ENCODE measurements around the gene GPX6. TPM values are rescaled to one million over a fixed set of nuclear protein-coding genes. Genes with fewer than 3 reads are reported as not detected.

The GPX6 gene
- total RNA-seq, 1 experiment from 2014 or later: not detected

DNA sequence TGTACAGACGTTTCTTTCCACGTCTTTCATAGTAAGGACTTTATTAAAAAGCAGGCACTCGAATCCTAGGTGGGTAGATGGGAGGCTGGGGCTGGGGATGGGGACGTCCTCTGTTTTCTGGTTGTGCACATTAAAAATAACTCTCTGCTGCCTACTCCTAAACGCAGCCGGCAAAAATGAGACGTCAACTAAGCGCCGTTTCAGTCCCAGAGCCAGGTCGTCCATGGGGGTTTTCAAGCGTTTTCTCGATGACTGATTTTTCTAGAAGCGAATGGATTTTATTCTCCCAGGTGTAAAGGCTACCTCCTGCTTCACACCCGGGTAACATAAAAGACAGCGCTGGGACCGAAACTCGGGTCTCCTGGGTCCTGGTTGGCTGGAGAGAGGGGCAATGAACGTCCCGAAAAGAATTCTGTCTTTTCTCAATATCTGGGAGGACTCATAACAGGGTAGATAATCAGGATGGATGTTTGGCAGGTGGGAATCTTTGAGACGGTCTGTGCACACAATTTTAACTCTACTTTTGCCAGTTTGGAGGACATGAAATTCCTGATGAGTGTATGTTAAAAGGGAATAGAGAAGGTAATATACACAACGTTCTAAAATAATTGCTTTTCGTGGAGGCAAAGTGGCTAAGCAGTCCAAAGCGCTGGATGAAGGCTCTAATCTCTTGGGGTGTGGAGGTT, 25.2 kb downstream of the GPX6 start:
- H3K9ac ChIP-seq (ENCODE audit: extremely low read depth, insufficient read length, low read length): peak overlapping the region; percentile 83
- H3K27me3 ChIP-seq (ENCODE audit: insufficient read depth, low read length): no peaks in the 10 kb centered on the region
- H3K27ac ChIP-seq (ENCODE audit: insufficient read length, low read depth, low read length): no peak overlapping the region
- H3K79me1 ChIP-seq (ENCODE audit: insufficient read depth, low read depth, low read length, poor library complexity, severe bottlenecking): no peaks in the 10 kb centered on the region
- Mint-ChIP-seq H3K4me1 (peaks cover 9 to 13% of the 10 kb centered on the region in 2 experiments), H3K27me3 (ENCODE audit: low read depth) (no peaks in the 10 kb centered on the region; the same call in 1 of the 2 replicates), H3K27ac (peak overlapping the region; percentile 42 to 93 (median 45); a peak in 4 of 7 replicates), H3K36me3 (ENCODE audit: insufficient read depth in 1 of 3, low read depth in 3 of 3) (no peaks in the 10 kb centered on the region), H3K9me3 (no peaks in the 10 kb centered on the region), H3K4me3 (peak overlapping the region; percentile 86 to 92)
- peak overlapping the region; percentile 87; the same call in 1 of the 2 replicates for H3K14ac ChIP-seq (ENCODE audit: insufficient read depth, low read length)
- no CpG with 5 or more reads among the region's 23 CpGs for WGBS (ENCODE audit: extremely low coverage, insufficient read length, low lambda C conversion rate)
- H3K4me1 ChIP-seq (ENCODE audit: insufficient read depth, low read length): no peaks in the 10 kb centered on the region
- no peak overlapping the region for H3K4ac ChIP-seq (ENCODE audit: low read depth, low read length)
- no peak overlapping the region for H2BK12ac ChIP-seq (ENCODE audit: insufficient read length, low read depth, low read length)
- no peak overlapping the region for H4K8ac ChIP-seq (replicated peaks; ENCODE audit: insufficient read length, low read depth, low read length)
- no peaks in the 10 kb centered on the region for H3K79me2 ChIP-seq (ENCODE audit: insufficient read depth, low read length)
- H3K4me2 ChIP-seq (ENCODE audit: insufficient read depth, insufficient read length, low read length): peak overlapping the region; percentile 96
- no peak overlapping the region for H3K56ac ChIP-seq (ENCODE audit: insufficient read length, low read depth, low read length)
- no peaks in the 10 kb centered on the region for H3K9me3 ChIP-seq (ENCODE audit: control insufficient read depth, low read depth, low read length)
- no peak overlapping the region for H4K5ac ChIP-seq (ENCODE audit: insufficient read length, low read depth, low read length)
- H2BK120ac ChIP-seq (ENCODE audit: low read depth, low read length, poor library complexity, severe bottlenecking): no peak overlapping the region
- no peak overlapping the region for H2BK5ac ChIP-seq (ENCODE audit: insufficient read length, low read length)
- no peak overlapping the region for H3T11ph ChIP-seq (ENCODE audit: low read length)
- H4K20me1 ChIP-seq (ENCODE audit: control insufficient read depth, insufficient read depth, insufficient read length): no peaks in the 10 kb centered on the region
- H4K91ac ChIP-seq (ENCODE audit: insufficient read length, low read depth, low read length): no peak overlapping the region
- no peak overlapping the region for H2AFZ ChIP-seq (ENCODE audit: low read length)
- DNase-seq: no peak
- H3K18ac ChIP-seq (ENCODE audit: insufficient read length, low read depth, low read length): peak overlapping the region; percentile 78
- H2AK5ac ChIP-seq (ENCODE audit: insufficient read length, low read length): no peak overlapping the region
- TF ChIP-seq, protein P1, sequence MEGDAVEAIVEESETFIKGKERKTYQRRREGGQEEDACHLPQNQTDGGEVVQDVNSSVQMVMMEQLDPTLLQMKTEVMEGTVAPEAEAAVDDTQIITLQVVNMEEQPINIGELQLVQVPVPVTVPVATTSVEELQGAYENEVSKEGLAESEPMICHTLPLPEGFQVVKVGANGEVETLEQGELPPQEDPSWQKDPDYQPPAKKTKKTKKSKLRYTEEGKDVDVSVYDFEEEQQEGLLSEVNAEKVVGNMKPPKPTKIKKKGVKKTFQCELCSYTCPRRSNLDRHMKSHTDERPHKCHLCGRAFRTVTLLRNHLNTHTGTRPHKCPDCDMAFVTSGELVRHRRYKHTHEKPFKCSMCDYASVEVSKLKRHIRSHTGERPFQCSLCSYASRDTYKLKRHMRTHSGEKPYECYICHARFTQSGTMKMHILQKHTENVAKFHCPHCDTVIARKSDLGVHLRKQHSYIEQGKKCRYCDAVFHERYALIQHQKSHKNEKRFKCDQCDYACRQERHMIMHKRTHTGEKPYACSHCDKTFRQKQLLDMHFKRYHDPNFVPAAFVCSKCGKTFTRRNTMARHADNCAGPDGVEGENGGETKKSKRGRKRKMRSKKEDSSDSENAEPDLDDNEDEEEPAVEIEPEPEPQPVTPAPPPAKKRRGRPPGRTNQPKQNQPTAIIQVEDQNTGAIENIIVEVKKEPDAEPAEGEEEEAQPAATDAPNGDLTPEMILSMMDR (conservative IDR thresholded peaks at IDR 0.05): no peak
- H2BK15ac ChIP-seq (ENCODE audit: low read depth, low read length): no peak overlapping the region
- no peak overlapping the region for H3K23ac ChIP-seq (ENCODE audit: insufficient read length, low read depth, low read length)
- no peak overlapping the region for H2BK20ac ChIP-seq (ENCODE audit: low read depth, low read length, poor library complexity, severe bottlenecking)
- peaks cover 12% of the 10 kb centered on the region for H3K23me2 ChIP-seq (ENCODE audit: insufficient read length, low read depth, low read length, poor library complexity, severe bottlenecking)

Data from H9 (cell line).